HG02852 (cell line): ENCODE results near the gene TOM1.

Source experiments
- ATAC-seq: cut with Tn5 transposase; IDR thresholded peaks from one replicate; pipeline ENCODE4 v1.9.1; 2021; ENCODE audit warnings: mild to moderate bottlenecking, moderate library complexity; ENCODE audit not compliant: unreplicated experiment

TOM1 gene

DNA sequence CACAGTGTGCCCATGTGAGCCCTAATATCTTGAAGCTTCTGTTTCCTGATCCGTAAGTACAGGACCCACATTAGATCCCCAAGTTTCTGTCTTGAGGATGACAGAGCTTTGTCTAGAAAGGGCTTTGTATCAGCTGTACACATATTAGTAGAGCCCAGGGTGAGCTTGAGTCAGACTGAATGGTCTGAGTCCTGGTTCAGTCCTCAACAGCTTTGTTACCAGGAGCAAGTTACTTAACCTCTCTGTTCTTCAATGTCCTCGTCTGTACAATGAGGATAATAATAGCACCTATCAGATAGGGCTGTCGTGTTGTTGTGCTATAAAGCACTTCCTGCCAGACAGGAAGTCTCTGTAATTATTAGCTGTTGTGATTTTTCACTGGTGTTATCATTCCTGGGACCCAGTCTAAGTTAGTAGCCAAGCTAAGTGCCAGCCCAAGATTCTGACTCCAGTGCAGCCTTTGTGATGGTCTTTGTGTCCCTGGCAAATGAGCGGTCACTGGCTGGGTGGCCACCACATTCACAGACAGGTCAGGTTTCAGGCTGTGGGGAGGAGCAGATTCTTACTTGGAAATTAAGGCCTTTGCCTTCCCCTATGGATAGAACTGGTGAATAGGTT, 6.8 kb downstream of the TOM1 start:
- no peak for ATAC-seq

DNA sequence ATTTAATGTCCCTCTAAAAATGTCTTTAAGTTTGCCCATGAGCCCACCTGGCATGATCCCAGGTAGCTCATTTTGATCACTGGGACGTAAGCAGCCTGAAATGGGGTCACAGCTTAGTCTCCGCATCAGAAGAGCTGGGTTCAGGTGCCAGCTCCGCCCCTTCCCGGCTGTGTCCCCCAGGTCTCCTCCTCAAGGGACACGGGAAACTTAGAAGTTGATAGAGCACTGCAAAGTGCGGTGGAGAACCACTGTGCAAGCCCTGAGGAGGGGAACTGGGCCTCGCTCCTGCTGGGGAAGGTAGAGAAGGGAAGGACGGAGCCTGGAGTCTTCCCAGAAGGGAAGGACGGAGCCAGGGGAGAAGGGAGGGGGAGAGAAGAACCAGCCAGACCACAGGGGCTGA, 7.7 kb downstream of the TOM1 start:
- ATAC-seq: no peak

DNA sequence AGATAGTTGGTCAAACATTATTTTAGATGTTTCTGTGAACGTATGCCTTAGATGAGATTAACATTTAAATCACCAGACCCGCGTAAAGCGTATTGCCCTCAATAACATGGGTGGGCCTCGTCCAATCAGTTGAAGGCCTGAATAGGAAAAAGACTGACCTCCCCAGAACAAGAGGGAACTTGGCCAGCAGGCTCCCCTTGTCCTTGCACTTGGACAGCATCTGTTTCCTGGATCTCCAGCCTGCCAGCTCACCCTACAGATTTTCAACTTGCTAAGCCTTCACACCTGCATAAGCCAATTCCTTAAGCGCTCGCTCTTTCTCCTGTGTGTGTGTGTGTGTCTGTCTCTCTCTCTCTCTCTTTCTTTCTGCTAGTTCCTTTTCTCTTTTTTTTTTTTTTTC, 8.2 kb downstream of the TOM1 start:
- no peak for ATAC-seq

DNA sequence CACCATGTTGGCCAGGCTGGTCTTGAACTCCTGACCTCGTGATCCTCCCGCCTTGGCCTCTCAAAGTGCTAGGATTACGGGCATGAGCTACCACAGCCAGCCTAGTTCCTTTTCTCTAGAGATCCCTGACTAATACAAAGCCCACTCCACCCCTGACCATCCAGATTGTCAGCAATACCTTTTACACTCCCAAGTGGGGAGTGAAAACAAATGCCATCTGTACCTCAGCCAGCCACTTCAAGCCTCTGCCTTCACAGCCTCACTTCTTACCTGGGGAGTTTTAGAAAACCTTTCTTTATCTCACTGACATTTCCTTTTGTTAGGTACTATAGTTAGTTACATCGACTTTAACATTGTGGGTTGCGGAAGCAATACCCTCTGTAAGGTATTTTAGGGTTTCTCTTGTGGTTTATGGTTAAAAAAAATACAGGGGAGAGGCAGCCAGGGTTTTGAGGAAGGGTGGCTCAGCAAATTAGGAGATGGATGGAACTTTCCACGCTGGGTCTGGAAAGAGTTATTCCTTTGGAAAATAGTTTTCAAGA, 8.9 kb downstream of the TOM1 start:
- ATAC-seq: peak; percentile 32

DNA sequence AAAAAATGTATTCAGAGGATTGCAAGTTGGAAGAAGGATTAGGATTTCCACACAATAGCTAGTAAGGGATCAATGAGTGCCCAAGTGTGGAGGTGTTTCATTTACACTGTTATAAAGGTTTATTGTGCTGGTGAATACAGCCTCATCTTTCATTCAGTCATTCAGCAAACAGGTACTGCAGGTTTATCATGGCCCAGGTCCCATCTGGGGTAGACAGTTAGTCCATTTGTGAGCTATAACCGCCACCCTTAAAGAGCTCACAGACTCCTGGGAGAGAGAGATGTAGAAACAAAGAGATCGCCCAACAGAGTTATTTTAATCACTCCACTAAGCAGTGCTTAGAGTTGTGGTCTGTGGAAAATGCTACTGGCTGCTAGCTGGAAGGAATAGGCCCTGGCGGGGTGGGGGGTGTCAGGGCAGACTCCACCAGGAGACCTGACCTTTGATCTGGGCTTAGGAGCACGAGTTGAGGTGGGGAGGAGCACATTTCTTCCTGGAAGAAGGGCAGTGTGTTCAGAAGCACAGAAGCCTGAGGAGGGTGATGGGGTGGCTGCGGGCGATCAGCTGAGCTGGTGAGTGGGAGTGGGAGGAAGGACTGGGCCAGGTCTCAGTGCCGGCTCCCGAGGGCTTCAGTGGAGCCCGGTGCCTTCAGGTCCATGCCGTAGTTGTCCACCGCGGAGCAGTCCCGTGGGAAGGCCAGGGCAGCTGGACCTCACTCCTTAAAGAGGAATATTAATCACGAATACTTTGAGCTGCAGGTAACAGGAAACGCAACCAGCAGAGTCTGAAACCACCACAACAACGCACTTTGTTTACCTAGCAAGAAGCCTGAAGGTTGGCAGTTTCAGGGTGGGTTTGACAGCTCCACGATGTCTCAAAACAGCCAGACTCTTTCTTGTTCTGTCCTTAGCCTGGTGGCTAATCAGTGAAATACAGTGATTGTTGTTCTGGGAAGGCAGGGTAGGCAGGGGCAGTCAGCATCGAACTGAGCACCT, 11.2 kb downstream of the TOM1 start:
- no peak for ATAC-seq

DNA sequence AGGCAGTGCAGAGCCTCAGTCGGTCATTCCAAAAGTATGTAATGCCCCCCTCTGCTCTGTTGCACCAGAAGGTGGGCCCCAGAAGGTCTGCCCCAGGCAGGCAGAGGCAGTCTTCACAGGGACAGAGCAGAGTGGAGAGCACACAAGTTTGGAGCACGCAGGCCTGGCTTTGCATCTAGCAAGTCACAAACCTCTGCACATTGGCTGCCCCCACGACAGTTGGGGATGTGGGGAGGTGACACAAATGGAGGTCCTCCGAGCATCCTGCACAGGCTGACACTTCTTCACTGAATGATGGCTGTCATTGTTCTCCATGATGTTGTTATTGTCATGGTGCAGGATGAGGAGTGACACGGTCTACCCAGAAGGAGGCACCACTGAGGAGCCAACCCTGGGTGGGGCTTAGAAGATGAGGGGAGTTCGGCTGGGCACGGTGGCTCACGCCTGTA, 11.9 kb downstream of the TOM1 start:
- no peak for ATAC-seq

DNA sequence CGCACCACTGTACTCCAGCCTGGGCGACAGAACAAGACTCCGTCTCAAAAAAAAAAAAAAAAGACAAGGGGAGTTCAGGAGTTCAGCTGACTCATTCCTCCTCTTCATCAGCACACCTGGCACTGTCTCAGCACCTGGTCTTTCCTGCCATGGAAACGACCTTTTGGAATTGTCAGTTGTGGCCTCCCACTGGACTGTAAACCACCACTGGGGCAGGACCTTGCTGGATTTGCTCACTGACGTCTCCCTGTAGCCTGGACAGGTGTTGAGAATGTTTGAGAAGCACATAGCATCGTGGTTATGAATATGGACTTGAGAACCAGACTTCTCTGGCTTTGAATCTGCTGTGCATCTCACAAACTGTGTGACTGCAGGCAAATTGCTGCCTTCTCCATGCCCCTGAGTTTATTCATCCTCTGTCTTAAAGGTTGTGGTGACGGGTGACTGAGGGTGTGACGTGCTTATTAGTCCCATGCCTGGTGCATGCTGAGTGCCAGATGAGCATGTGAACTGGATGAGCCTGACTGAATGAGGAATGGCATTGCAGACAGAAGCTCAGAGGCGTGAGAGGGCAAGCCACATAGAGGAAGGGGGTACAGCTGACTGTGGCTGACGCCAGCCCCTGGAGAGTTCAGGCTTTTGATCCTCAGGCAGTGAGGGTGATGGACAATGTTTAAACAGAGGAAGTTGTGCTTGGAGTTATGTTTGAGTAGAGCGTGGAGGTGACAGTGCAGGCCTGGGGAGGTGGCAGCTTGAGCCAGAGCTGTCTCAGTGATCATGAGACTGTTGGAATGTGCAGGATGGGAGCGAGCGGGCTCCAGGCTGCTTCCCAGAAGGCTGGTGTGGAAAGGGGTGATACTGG, 12.7 kb downstream of the TOM1 start:
- ATAC-seq: no peak

DNA sequence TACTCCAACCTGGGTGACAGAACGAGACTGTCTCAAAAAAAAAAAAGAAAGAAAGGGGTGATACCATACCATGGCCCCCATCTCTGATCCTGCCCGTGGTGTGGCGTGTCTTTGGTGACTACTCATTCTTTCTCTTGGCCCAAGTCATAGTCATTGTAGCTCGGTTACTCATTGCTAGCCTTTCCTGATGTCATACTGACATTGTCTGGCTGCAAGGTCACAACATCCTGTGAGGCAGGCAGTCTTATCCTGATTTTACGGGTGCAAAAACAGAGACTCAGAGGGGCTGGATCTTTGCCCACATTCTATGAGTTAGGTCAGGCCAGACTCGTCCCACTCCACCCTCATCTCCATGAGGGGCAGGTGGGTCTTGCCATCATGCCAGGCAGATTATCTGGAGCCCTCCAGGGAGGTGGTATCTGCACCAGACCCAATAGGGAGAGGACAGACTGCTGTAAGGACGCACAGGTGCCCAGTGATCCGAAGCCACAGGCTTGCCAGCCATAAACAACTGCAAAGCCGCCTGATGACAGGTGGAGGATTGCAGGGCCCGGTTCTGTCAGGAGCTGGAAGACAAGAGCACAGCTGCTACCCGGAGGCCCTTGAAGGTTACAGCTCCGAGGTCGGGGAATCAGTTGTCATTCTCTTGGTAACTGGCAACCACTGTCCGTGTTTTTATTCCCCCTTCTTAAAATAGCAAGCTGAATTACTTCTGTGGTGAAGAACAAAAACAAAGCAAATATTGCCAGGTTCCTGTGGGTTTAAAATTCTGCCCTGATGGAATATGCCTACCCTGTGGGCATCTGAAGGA, 13.8 kb downstream of the TOM1 start:
- ATAC-seq: no peak

DNA sequence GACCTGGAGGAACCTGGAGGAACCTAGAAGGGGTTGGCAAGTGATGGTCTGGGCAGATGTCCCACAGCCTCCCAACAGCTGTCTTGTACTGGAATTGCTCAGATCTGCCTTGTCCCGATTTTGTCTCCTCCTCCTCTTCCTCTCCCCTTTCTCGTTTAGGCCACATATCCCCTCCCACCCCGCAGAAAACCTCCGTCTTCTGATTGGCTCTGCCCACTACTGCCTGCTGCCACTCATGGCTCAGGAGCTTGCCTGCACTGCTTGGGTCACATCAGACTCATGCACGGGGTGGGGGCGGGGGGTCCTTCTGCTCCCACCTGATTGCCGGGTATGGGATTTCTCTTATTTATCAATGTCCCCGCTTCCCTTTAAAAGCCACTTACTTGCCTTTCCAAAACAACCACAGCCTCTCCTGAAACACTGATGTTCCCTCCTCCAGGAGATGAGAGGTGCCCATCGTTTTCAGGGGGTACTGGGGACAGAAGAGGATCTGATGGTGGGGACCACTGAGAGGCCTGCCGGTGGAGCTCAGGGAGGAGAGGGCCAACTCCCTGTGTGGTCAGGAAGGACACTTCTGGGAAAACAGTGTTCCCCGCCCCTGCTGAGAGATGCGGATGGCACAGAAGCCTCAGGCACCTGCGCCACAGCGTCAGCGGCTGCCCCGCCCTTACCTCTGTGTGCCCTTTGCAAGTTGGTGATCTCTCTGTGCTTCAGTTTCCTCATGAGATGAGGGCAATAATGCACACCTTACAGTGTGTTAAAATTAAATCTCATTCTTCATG, 14.7 kb downstream of the TOM1 start:
- ATAC-seq: no peak

DNA sequence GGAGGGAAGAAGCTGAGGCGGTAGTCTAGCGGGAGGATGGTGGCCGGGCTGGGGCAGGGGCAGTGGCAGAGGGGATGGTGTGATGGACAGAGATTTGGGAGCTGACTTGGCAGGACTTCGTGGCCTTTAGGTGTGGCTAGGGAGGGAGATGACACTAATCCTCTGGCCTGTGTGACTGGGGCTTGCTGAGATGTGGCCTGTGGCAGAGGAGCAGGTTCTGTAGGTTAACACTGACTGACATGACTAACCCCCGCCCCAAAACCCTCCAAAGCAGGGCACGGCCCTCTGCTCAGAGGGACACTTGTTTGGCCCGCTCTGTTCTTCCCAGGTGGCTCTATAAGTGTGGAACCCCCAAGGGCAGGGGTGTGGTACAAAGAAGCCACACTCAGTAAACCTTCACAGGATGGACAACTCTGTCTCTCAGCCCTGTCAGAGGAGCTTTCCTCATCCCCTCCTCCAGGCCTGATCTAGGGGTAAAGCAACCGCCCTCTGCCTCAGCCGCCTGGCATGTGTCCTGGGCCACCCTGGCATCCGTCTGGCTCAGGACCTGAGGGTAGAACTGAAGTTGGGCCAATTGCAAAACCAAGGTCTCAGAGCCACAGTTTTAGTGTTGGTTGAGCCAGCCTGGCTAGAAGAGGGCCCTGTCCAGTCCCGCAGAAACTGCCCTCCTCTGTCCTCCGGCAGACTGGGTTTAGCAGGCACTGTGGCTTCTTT, 15.6 kb downstream of the TOM1 start:
- no peak for ATAC-seq

DNA sequence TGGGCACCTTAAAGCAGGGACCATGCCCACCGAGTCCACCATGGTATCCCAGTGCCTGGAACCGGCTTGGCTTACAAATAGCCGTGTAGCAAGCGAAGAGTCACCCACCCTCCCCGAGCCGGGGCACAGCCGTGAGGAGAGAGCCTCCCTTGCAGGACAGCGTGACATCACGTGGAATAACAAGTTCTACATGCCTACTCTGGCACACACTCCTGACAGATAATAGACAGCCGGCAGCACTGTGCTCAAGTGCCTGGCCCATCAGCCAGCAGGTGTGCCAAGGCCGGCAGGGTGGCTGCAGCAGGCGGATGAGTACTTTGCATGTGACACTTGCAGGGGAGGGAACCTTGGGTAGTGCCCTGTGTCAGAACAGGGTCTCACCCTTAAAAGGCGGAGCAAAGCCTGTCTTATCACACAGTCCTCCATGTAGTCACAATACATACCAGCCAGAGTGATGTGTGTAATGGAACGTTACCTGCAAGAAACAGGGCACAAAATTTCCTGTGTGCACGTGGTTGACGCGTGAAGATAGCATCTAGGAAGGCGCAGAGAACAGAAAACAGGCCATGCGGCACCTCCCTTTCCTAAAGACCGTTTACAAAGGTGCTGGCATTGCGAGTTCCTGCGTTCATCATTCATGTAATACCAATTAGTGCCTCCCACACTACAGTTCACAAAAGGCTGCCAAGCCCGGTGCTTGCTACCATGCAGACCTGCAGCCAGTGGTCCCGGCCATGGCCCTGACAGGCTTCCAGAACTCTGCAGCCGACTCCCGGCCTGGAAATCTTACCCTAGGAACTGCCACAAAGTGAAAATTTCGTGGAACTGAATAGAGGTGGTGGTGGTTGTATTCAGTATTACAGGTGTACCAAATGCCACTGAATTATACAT, 16.4 kb downstream of the TOM1 start:
- no peak for ATAC-seq

DNA sequence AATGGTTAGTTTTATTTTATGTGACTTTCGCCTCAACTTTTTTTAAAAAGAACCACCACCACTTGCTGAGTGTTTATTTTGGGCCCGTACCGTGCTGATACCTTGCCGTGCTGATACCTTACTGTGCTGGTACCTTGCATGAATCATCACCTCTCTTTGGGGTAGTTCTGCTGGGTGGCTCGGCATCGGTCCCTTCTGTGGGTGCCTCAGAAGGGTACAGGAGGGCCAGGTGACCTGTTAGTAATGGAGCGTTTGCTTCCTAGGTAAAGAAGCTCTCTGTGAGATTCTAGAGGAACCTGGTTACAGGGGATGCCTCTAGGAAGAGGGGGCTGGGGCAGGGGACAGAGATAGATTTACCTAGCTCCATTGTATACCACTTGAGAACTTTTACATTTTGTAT, 17.1 kb downstream of the TOM1 start:
- no peak for ATAC-seq

DNA sequence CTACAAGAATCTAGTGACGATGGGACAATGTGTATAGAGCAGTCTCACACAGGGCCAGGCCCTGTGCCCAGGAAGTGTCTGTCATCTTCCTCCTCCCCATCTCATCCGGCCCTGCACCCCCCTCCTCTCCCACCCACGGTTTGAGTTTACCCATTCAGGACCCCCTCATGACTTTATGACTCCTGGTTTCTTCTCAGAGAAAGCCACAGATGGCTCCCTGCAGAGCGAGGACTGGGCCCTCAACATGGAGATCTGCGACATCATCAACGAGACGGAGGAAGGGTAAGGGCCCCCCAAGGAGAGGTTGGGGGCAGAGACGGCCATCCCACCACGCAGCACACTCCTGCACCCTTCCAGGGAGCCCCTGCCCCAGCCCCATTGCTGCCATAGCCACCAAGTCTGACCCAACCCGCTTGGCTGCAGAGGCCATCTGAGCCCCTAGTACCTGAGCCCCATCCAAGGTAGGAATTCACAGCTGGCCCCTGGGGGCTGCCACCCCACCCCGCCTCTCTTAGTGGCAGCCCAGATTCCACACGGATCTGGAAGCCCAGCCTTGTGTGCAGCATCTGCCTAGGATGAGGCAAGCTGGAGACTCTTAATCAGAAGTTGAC, 18.1 kb downstream of the TOM1 start:
- no peak for ATAC-seq

DNA sequence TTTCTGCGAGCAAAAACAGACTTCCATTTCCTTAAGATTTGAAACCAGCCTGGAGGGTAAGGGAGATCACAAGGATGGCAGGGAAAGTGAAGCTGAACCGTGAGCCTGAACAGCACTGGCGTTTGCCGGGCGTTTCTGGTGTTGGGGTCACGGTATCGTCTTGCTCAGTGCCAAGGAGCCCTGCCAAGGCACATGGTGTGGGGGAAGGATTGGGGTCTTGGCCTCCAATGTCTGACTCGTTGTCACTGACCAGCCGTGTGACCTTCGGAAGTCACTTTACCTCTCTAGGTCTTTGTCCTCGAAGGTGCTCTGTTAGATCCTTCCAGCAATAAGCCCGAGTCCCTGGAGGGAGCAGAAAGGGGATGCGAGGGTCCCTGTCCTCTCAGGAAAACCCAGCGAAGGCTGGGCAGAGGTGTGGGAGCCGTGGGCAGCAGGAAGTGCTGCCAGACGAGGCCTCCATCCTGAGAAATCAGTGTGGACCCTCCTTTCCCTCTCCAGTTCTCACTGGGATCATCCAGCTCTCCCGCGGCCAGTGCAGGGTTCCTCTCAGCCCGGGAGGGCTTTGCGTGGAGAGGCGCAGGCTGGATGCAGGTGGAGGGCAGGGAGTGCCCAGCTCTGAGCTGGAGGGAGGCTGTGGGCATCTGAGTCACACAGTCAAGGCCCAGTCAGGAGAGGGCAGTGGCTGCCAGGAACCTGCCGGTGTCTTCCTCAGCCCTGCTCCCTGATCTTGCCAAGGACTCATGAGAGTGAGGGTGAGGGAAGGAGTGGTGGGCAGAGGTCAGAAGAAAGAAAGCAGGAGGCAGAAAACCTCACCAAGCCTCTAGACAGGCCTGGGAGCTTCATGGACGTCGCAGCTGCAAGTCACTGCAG, 18.9 kb downstream of the TOM1 start:
- ATAC-seq: no peak

DNA sequence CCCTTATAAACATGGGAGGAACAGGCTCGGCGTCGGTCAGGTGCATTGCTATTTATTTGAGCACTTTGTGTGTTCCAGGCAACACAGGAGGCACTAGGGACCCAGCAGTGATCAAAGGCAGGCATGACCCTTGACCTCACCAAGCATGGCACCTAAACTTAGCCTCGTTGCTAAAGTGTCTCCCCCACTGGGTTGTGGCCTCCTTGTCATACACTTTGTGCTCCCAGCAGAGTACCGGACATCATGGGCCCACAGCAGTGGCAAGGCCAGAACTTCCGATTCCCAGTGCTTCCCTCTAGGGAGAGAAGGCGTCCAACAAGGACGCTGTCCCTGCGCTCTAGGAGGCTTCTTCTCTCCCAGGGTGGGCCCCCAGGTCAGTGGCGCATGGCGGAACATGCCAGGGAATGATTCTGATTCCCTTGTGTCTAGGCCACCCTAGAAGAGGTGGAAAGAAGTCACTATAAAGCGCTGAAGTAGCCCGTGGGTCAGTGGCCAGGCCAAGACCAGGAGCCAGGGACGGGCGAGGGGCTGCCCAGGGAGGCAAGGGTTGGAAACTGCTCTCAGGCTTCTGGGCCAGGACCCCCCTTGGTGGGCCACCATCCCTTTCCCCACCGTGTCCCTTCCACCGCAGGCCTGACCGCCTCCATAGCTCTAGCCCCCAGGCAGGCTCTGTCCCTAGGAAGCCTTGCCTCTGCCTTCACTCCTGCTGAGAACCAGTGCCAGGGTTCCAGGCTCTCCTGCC, 19.7 kb downstream of the TOM1 start:
- ATAC-seq: no peak

DNA sequence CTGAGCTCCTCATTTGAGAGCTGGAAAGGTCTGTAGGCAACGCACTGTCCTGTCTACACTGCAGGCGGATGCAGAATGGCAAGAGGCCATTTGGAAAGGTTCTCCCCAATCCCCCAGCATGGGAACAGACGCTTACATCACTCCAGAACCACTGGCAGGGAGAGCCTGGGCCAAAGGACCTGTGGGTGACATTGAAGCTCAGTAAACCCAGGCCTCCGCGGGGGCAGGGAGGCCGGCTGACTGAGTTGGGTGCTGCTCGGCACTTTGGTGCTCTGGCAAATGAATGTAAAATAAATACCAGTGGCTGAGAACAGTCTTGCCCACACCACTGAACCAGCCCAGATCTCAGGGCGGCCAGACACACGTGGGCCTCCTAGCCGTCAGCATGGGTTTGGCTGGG, 22.4 kb downstream of the TOM1 start:
- ATAC-seq: no peak
